ENCODE measurements around the gene TMEM115.

TMEM115 gene

GRCh38 chr3:50351323-50351697, 8.0 kb downstream of the TMEM115 start:
- no peak for DNase-seq

- DNase-seq, result peak; percentile 100
Observed at GRCh38 chr3:50350527-50351322, 8.6 kb downstream of the TMEM115 start, which contains the start of the genes CYB561D2 and NPRL2. Gene CYB561D2 (plus strand): TSS chr3:50350862. CDS start chr3:50351434, 572 bp downstream. Gene NPRL2 (minus strand): TSS chr3:50350775. CDS start chr3:50350652, 123 bp downstream.

GRCh38 chr3:50350213-50350526, 9.2 kb downstream of the TMEM115 start:
- DNase-seq, result no peak

GRCh38 chr3:50347187-50347813, 12.0 kb downstream of the TMEM115 start:
- peak; percentile 82 for DNase-seq

GRCh38 chr3:50345586-50346234, 13.6 kb downstream of the TMEM115 start, which contains the start of gene ZMYND10:
Gene ZMYND10 (minus strand): TSS chr3:50345732. CDS start chr3:50345579, 153 bp downstream.
- DNase-seq, result peak; percentile 84

- no peak for DNase-seq
Observed at GRCh38 chr3:50345008-50345407, 14.3 kb downstream of the TMEM115 start.

- no peak for DNase-seq
Observed at GRCh38 chr3:50342813-50343633, 16.3 kb downstream of the TMEM115 start.

- DNase-seq, result no peak
Observed at GRCh38 chr3:50341996-50342650, 17.2 kb downstream of the TMEM115 start.

- no peak for DNase-seq
Observed at GRCh38 chr3:50341537-50341936, 17.8 kb downstream of the TMEM115 start.

GRCh38 chr3:50340448-50341329, 18.6 kb downstream of the TMEM115 start, which contains the start of gene RASSF1:
Gene RASSF1 (minus strand): TSS chr3:50340836. CDS start chr3:50340805, 31 bp downstream.
- peak; percentile 63 for DNase-seq

- DNase-seq, result no peak
Observed at GRCh38 chr3:50340147-50340447, 19.2 kb downstream of the TMEM115 start.

- no peak for DNase-seq
Observed at GRCh38 chr3:50339485-50340146, 19.7 kb downstream of the TMEM115 start.

GRCh38 chr3:50338965-50339364, 20.4 kb downstream of the TMEM115 start:
- DNase-seq, result no peak

GRCh38 chr3:50337175-50337861, 22.0 kb downstream of the TMEM115 start:
- peak; percentile 98 for DNase-seq

GRCh38 chr3:50336452-50337174, 22.7 kb downstream of the TMEM115 start:
- no peak for DNase-seq

GRCh38 chr3:50334339-50335075, 24.8 kb downstream of the TMEM115 start:
- no peak for DNase-seq

GRCh38 chr3:50333744-50334328, 25.5 kb downstream of the TMEM115 start:
- no peak for DNase-seq

GRCh38 chr3:50331364-50331907, 27.9 kb downstream of the TMEM115 start:
- DNase-seq, result no peak
